ENCODE measurements around the gene DNAJB11.

- TF ChIP-seq CTCF (conservative IDR thresholded peaks at IDR 0.05; ENCODE audit: low read depth, low read length) (no peak), EZH2 (IDR thresholded peaks at IDR 0.05; ENCODE audit: borderline replicate concordance, low read depth, low read length, poor library complexity, severe bottlenecking) (no peak)
Observed at GRCh38 chr3:186534113-186534669, 36.3 kb upstream of the DNAJB11 start.
